Liver (tissue), 3 donors: ENCODE measurements around the gene ORAI2.

Source experiments
- ATF3 ChIP-seq: IDR thresholded peaks from 2 replicates; pipeline ENCODE4 v1.6.1; 2016; ENCODE audit warnings: antibody characterized with exemption
- CTCF ChIP-seq: fragments of 150-350 bp; IDR thresholded peaks from 2 replicates; pipeline ENCODE4 v1.5.1; 2017; ENCODE audit warnings: improper control_type of control experiment, low read depth, low read length; ENCODE audit not compliant: missing input control
- EGR1 ChIP-seq, 2 donors: IDR thresholded peaks; 2 replicates each; pipeline ENCODE4 v1.6.1; 2016 to 2018; ENCODE audit warnings: antibody characterized with exemption in 2 of 2, low read depth in 2 of 2
- JUND ChIP-seq, 2 donors: IDR thresholded peaks; 2 replicates each; pipeline ENCODE4 v1.6.1; 2016; ENCODE audit warnings: antibody characterized with exemption in 2 of 2
- REST ChIP-seq: IDR thresholded peaks from 2 replicates; pipeline ENCODE4 v1.6.1; 2016; ENCODE audit warnings: antibody characterized with exemption, mild to moderate bottlenecking
- TAF1 ChIP-seq: conservative IDR thresholded peaks from 2 replicates; pipeline ENCODE4 v1.6.1; 2016; ENCODE audit warnings: antibody characterized with exemption, mild to moderate bottlenecking
- ZBTB33 ChIP-seq: IDR thresholded peaks from 2 replicates; pipeline ENCODE4 v1.6.1; 2016; ENCODE audit warnings: antibody characterized with exemption
- donor health status: healthy.
- donor health status: healthy.

GRCh38 chr7:102429141-102429899, 4.1 kb upstream of the ORAI2 start:
- no peak for TF ChIP-seq CTCF
- TF ChIP-seq TAF1 = no peak
- no peak for TF ChIP-seq REST
- TF ChIP-seq ZBTB33 = no peak
- no peak for TF ChIP-seq ATF3
- TF ChIP-seq JUND (IDR thresholded peaks at IDR 0.05) = no peak
- no peak for TF ChIP-seq EGR1 (IDR thresholded peaks at IDR 0.05; ENCODE audit: low read depth in 2 of 2)
